Measurements from ENCODE around the gene TRIO.

DNA sequence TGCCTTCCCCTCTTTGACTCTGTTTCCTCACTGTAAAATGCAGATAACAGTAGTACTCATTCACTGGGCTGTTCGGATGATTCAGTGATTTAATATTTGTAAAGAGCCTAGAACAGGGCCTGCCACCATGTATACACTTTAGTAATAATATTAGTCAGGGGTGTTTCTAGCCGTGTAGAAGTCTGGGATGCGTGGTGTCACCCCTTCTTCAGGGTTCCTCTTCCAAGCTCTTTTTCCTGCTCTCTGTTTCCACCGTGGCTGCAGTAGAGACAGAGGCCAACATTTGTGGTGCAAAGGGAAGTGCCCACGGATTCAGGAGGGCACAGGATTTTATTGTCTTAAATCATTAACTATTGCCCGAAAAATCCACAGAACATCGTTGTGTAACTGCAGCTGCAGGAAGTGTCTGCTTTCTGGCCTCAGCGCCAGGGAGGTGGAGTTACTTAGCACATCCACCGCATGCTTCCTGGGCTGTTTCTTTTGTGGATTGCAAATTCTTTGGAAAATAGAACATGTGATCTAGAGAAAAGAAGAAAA is 61.7 kb downstream of the TRIO start:
- TF ChIP-seq, protein P1, sequence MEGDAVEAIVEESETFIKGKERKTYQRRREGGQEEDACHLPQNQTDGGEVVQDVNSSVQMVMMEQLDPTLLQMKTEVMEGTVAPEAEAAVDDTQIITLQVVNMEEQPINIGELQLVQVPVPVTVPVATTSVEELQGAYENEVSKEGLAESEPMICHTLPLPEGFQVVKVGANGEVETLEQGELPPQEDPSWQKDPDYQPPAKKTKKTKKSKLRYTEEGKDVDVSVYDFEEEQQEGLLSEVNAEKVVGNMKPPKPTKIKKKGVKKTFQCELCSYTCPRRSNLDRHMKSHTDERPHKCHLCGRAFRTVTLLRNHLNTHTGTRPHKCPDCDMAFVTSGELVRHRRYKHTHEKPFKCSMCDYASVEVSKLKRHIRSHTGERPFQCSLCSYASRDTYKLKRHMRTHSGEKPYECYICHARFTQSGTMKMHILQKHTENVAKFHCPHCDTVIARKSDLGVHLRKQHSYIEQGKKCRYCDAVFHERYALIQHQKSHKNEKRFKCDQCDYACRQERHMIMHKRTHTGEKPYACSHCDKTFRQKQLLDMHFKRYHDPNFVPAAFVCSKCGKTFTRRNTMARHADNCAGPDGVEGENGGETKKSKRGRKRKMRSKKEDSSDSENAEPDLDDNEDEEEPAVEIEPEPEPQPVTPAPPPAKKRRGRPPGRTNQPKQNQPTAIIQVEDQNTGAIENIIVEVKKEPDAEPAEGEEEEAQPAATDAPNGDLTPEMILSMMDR (IDR thresholded peaks at IDR 0.05), result no peak
- TF ChIP-seq POLR2A (IDR thresholded peaks at IDR 0.05) (peak; percentile 42), POLR2AphosphoS5 (IDR thresholded peaks at IDR 0.05) (peak; percentile 55 to 81 (median 60))

Data from transverse colon (tissue), 4 donors.